Measurements from ENCODE around the gene RASAL2.
"Not testable (repeated sequence)": the region's sequence is repeated elsewhere in the genome, so short reads cannot be mapped to it uniquely, and the experiment has no call there.

The RASAL2 gene

GRCh38 chr1:178168536-178168935 is 74.6 kb downstream of the RASAL2 start:
- DNase-seq: no peak

GRCh38 chr1:178169649-178170048 is 75.7 kb downstream of the RASAL2 start:
- DNase-seq: no peak

GRCh38 chr1:178172939-178173338 is 79.0 kb downstream of the RASAL2 start:
- no peak for DNase-seq

- no peak for DNase-seq
Measured at GRCh38 chr1:178174539-178174938, 80.6 kb downstream of the RASAL2 start.

- DNase-seq: no peak
Measured at GRCh38 chr1:178180405-178180804, 86.5 kb downstream of the RASAL2 start.

- DNase-seq: no peak
Measured at GRCh38 chr1:178183796-178184195, 89.9 kb downstream of the RASAL2 start.

GRCh38 chr1:178188306-178188705 is 94.4 kb downstream of the RASAL2 start:
- DNase-seq: no peak

GRCh38 chr1:178189814-178190213 is 95.9 kb downstream of the RASAL2 start:
- no peak for DNase-seq

- no peak for DNase-seq
Measured at GRCh38 chr1:178190881-178191280, 97.0 kb downstream of the RASAL2 start.

GRCh38 chr1:178192686-178193085 is 98.8 kb downstream of the RASAL2 start:
- no peak for DNase-seq

GRCh38 chr1:178196631-178197030 is 102.7 kb downstream of the RASAL2 start:
- no peak for DNase-seq

GRCh38 chr1:178202095-178202494 is 108.2 kb downstream of the RASAL2 start:
- not testable (repeated sequence) for DNase-seq

GRCh38 chr1:178202546-178202945 is 108.6 kb downstream of the RASAL2 start:
- DNase-seq: not testable (repeated sequence)

- not testable (repeated sequence) for DNase-seq
Measured at GRCh38 chr1:178208269-178208856, 114.5 kb downstream of the RASAL2 start.

- no peak for DNase-seq
Measured at GRCh38 chr1:178209935-178210334, 116.0 kb downstream of the RASAL2 start.

- DNase-seq: no peak
Measured at GRCh38 chr1:178218550-178218949, 124.6 kb downstream of the RASAL2 start.

GRCh38 chr1:178220094-178220493 is 126.2 kb downstream of the RASAL2 start:
- DNase-seq: no peak

- no peak for DNase-seq
Measured at GRCh38 chr1:178223289-178223688, 129.4 kb downstream of the RASAL2 start.

GRCh38 chr1:178224358-178224757 is 130.5 kb downstream of the RASAL2 start:
- DNase-seq: no peak

GRCh38 chr1:178230881-178231409 is 137.0 kb downstream of the RASAL2 start:
- DNase-seq: no peak

- no peak for DNase-seq
Measured at GRCh38 chr1:178232108-178232507, 138.2 kb downstream of the RASAL2 start.

- DNase-seq: no peak
Measured at GRCh38 chr1:178232949-178233348, 139.0 kb downstream of the RASAL2 start.

- no peak for DNase-seq
Measured at GRCh38 chr1:178237121-178237520, 143.2 kb downstream of the RASAL2 start.

GRCh38 chr1:178238722-178239510 is 145.0 kb downstream of the RASAL2 start:
- no peak for DNase-seq

Data from stimulated activated CD4-positive, alpha-beta T cell treated with anti-CD3 and anti-CD28 coated beads, Interleukin-4, amount 100 ng/mL, for 1 hour (primary cell).